ENCODE results near the gene TEX2. TPM values are rescaled to one million over a fixed set of nuclear protein-coding genes. Genes with fewer than 3 reads are reported as not detected.
A peak's percentile ranks its signal among the peaks of the same experiment; 100 is the strongest.

TEX2 gene
- total RNA-seq, 1 experiment from 2014 or later, result 20.2 TPM

GRCh38 chr17:64173646-64174045 lies 89.4 kb downstream of the TEX2 start:
- Histone ChIP-seq H3K9me3 (no peaks in the 10 kb centered on the region), H3K27me3 (replicated peaks; ENCODE audit: control insufficient read depth, insufficient read depth, low read length) (no peaks in the 10 kb centered on the region), H3K4me3 (ENCODE audit: low read depth, low read length) (no peak overlapping the region), H3K4me1 (peaks cover 12% of the 10 kb centered on the region), H3K36me3 (ENCODE audit: control insufficient read depth, insufficient read depth, low read length) (no peaks in the 10 kb centered on the region; the same call in 1 of the 2 replicates)
- Mint-ChIP-seq H3K4me1 (ENCODE audit: low read depth, unreplicated experiment) (peaks cover 12% of the 10 kb centered on the region), H3K9me3 (ENCODE audit: unreplicated experiment) (no peaks in the 10 kb centered on the region), H3K27me3 (ENCODE audit: insufficient read depth, unreplicated experiment) (no peaks in the 10 kb centered on the region), H3K4me3 (ENCODE audit: unreplicated experiment) (no peak overlapping the region), H3K27ac (ENCODE audit: unreplicated experiment) (no peak overlapping the region), H3K36me3 (ENCODE audit: insufficient read depth, unreplicated experiment) (no peaks in the 10 kb centered on the region)
- TF ChIP-seq CTCF (IDR thresholded peaks at IDR 0.05; ENCODE audit: insufficient read depth in 1 of 2, low read depth in 1 of 2, low read length in 1 of 2, severe bottlenecking in 1 of 2, unreplicated experiment in 1 of 2), result no peak
- ChIA-PET POLR2A (no interaction called here), CTCF (no interaction called here)
- intact Hi-C loops (cut with micrococcal nuclease; ENCODE audit: unreplicated experiment), result no loop called here
- BruUV-seq (replicated peaks), result no TSS peak
- no peak for DNase-seq

DNA sequence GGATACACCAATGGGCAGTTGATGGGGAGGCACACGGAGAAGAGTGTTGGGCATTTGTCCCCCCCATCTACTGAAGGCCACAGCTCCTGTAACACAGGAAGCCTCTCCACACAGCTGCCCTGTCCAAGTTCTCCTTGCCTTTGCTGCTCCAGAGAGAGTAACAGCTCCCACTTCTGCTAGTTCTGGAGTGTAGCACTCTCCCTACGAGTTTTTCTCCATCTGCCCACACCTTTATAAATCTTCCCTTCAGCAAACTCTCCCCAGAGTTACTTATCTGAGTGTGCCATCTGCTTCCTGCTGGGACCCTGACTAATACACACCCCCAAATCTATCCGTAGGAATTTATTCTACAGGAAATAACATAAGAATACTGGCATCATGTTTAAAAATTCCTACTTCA lies 90.5 kb downstream of the TEX2 start:
- no peaks in the 10 kb centered on the region for H3K9me3 ChIP-seq
- H3K4me3 Mint-ChIP-seq (ENCODE audit: unreplicated experiment), result no peak overlapping the region
- no TSS peak for BruUV-seq (replicated peaks)
- ChIA-PET POLR2A (no interaction called here), CTCF (no interaction called here)
- H3K36me3 ChIP-seq (ENCODE audit: control insufficient read depth, insufficient read depth, low read length), result no peaks in the 10 kb centered on the region; the same call in 1 of the 2 replicates
- H3K27me3 ChIP-seq (replicated peaks; ENCODE audit: control insufficient read depth, insufficient read depth, low read length), result no peaks in the 10 kb centered on the region
- no peaks in the 10 kb centered on the region for H3K27me3 Mint-ChIP-seq (ENCODE audit: insufficient read depth, unreplicated experiment)
- peaks cover under 1% of the 10 kb centered on the region for H3K4me1 Mint-ChIP-seq (ENCODE audit: low read depth, unreplicated experiment)
- no peaks in the 10 kb centered on the region for H3K9me3 Mint-ChIP-seq (ENCODE audit: unreplicated experiment)
- no peak overlapping the region for H3K4me3 ChIP-seq (ENCODE audit: low read depth, low read length)
- H3K27ac Mint-ChIP-seq (ENCODE audit: unreplicated experiment), result no peak overlapping the region
- peaks cover 1% of the 10 kb centered on the region; the same call in 1 of the 2 replicates for H3K4me1 ChIP-seq
- peak in 1 of 2 experiments; percentile 7 for TF ChIP-seq CTCF (IDR thresholded peaks at IDR 0.05; ENCODE audit: insufficient read depth in 1 of 2, low read depth in 1 of 2, low read length in 1 of 2, severe bottlenecking in 1 of 2, unreplicated experiment in 1 of 2)
- intact Hi-C loops (cut with micrococcal nuclease; ENCODE audit: unreplicated experiment), result no loop called here
- no peaks in the 10 kb centered on the region for H3K36me3 Mint-ChIP-seq (ENCODE audit: insufficient read depth, unreplicated experiment)
- no peak for DNase-seq

- intact Hi-C loops (cut with micrococcal nuclease; ENCODE audit: unreplicated experiment), result no loop called here
- TF ChIP-seq CTCF (IDR thresholded peaks at IDR 0.05; ENCODE audit: insufficient read depth in 1 of 2, low read depth in 1 of 2, low read length in 1 of 2, severe bottlenecking in 1 of 2, unreplicated experiment in 1 of 2), result no peak
- no peak for DNase-seq
- ChIA-PET POLR2A (no interaction called here), CTCF (no interaction called here)
- Mint-ChIP-seq H3K9me3 (ENCODE audit: unreplicated experiment) (no peaks in the 10 kb centered on the region), H3K4me3 (ENCODE audit: unreplicated experiment) (no peak overlapping the region), H3K27ac (ENCODE audit: unreplicated experiment) (no peak overlapping the region), H3K27me3 (ENCODE audit: insufficient read depth, unreplicated experiment) (no peaks in the 10 kb centered on the region), H3K4me1 (ENCODE audit: low read depth, unreplicated experiment) (no peaks in the 10 kb centered on the region), H3K36me3 (ENCODE audit: insufficient read depth, unreplicated experiment) (peaks cover 6% of the 10 kb centered on the region)
- no TSS peak for BruUV-seq (replicated peaks)
- Histone ChIP-seq H3K27me3 (replicated peaks; ENCODE audit: control insufficient read depth, insufficient read depth, low read length) (no peaks in the 10 kb centered on the region), H3K36me3 (ENCODE audit: control insufficient read depth, insufficient read depth, low read length) (no peaks in the 10 kb centered on the region; the same call in 1 of the 2 replicates), H3K9me3 (no peaks in the 10 kb centered on the region), H3K4me1 (no peaks in the 10 kb centered on the region), H3K4me3 (ENCODE audit: low read depth, low read length) (no peak overlapping the region)
These were observed 92.0 kb downstream of the TEX2 start for GRCh38 chr17:64171041-64171440.
